Right atrium auricular region (tissue), 2 donors: ENCODE data around the gene SPATS2. TPM values are rescaled to one million over a fixed set of nuclear protein-coding genes. Genes with fewer than 3 reads are reported as not detected.

Experiments used
- DNase-seq: peaks from one replicate; pipeline ENCODE4 v3.0.0-alpha.2; 2019; ENCODE audit warnings: low spot score
- H3K27ac ChIP-seq, 2 donors: fragments of 200-600 bp; sonication (generic); 1 replicate in 1 of 2; 2 replicates in 1 of 2; pipeline ENCODE4 v1.5.1; 2016 to 2019
- H3K27me3 ChIP-seq, 2 donors: fragments of 200-600 bp; sonication (generic); one replicate each; pipeline versions ENCODE4 v1.5.1 to v1.6.0; 2017 to 2019
- H3K36me3 ChIP-seq: fragments of 200-600 bp; sonication (generic); one replicate; pipeline ENCODE4 v1.5.1; 2016
- H3K4me1 ChIP-seq, 2 donors: fragments of 200-600 bp; sonication (generic); one replicate each; pipeline versions ENCODE4 v1.5.1 to v1.6.0; 2017 to 2019
- H3K4me3 ChIP-seq, 2 donors: fragments of 200-600 bp; sonication (generic); 1 replicate in 1 of 2; 2 replicates in 1 of 2; pipeline ENCODE4 v1.5.1; 2017 to 2019; ENCODE audit warnings: mild to moderate bottlenecking in 1 of 2, moderate library complexity in 1 of 2
- H3K9me3 ChIP-seq, 2 donors: fragments of 200-600 bp; sonication (generic); one replicate each; pipeline ENCODE4 v1.5.1; 2019
- CTCF ChIP-seq, 2 donors: fragments of 200-600 bp; sonication (generic); IDR thresholded peaks; one replicate each; pipeline ENCODE4 v1.5.1; 2019; ENCODE audit warnings: antibody characterized with exemption in 2 of 2
- total RNA-seq, 2 donors: library from RNA; depleted of rRNA; stranded (reverse); fragments of >200 nt; gene quantifications; one replicate each; pipeline ENCODE4 v1.1.0, GENCODE V29; 2016

SPATS2 gene
- total RNA-seq, 2 donors from 2014 or later = 4.6 to 7.6 TPM

- Histone ChIP-seq H3K4me3 (no peak overlapping the region), H3K27me3 (no peaks in the 10 kb centered on the region), H3K9me3 (no peaks in the 10 kb centered on the region), H3K27ac (no peak overlapping the region), H3K36me3 (no peaks in the 10 kb centered on the region), H3K4me1 (peaks cover 0 to 25% of the 10 kb centered on the region in 2 donors)
- no peak for TF ChIP-seq CTCF (IDR thresholded peaks at IDR 0.05)
- peak; percentile 56 for DNase-seq
Observed at GRCh38 chr12:49364989-49365388, 2.3 kb upstream of the SPATS2 start.

- TF ChIP-seq CTCF (IDR thresholded peaks at IDR 0.05) = no peak
- H3K27ac ChIP-seq = no peak overlapping the region
Observed at GRCh38 chr12:49365542-49365941, 1.7 kb upstream of the SPATS2 start.

GRCh38 chr12:49366096-49366651, 1.1 kb upstream of the SPATS2 start:
- Histone ChIP-seq H3K27ac (peak overlapping the region; percentile 95 to 99), H3K9me3 (no peaks in the 10 kb centered on the region), H3K4me1 (peaks cover 0 to 28% of the 10 kb centered on the region in 2 donors), H3K4me3 (peak overlapping the region; percentile 84 to 91), H3K36me3 (no peaks in the 10 kb centered on the region), H3K27me3 (no peaks in the 10 kb centered on the region)
- DNase-seq = no peak
- no peak for TF ChIP-seq CTCF (IDR thresholded peaks at IDR 0.05)

More at GRCh38 chr12:49365542-49365941, 1.7 kb upstream of the SPATS2 start:
- H3K36me3 ChIP-seq = no peaks in the 10 kb centered on the region
- no peaks in the 10 kb centered on the region for H3K9me3 ChIP-seq
- no peak for DNase-seq
- H3K4me1 ChIP-seq = peaks cover 0 to 28% of the 10 kb centered on the region in 2 donors
- peak overlapping the region in 1 of 2 donors; percentile 84 for H3K4me3 ChIP-seq
- no peaks in the 10 kb centered on the region for H3K27me3 ChIP-seq

GRCh38 chr12:49366652-49367380, 446 bp upstream of the SPATS2 start:
- H3K4me3 ChIP-seq = peak overlapping the region; percentile 84 to 91
- peak overlapping the region; percentile 95 to 99 for H3K27ac ChIP-seq
- H3K27me3 ChIP-seq = no peaks in the 10 kb centered on the region
- H3K9me3 ChIP-seq = no peaks in the 10 kb centered on the region
- peaks cover 0 to 28% of the 10 kb centered on the region in 2 donors for H3K4me1 ChIP-seq
- DNase-seq = peak; percentile 87
- peak in 1 of 2 donors; percentile 59 for TF ChIP-seq CTCF (IDR thresholded peaks at IDR 0.05)
- H3K36me3 ChIP-seq = no peaks in the 10 kb centered on the region

- no peak for TF ChIP-seq CTCF (IDR thresholded peaks at IDR 0.05)
- H3K27ac ChIP-seq = peak overlapping the region; percentile 95 to 99
- DNase-seq = no peak
Observed at GRCh38 chr12:49368240-49368600, 958 bp downstream of the SPATS2 start.

More at GRCh38 chr12:49368240-49368600, 958 bp downstream of the SPATS2 start:
- Histone ChIP-seq H3K9me3 (no peaks in the 10 kb centered on the region), H3K27me3 (no peaks in the 10 kb centered on the region), H3K36me3 (no peaks in the 10 kb centered on the region), H3K4me1 (peaks cover 0 to 28% of the 10 kb centered on the region in 2 donors), H3K4me3 (peak overlapping the region; percentile 84 to 91)
